ENCODE measurements around the gene RBFOX1.

RBFOX1 gene

DNA sequence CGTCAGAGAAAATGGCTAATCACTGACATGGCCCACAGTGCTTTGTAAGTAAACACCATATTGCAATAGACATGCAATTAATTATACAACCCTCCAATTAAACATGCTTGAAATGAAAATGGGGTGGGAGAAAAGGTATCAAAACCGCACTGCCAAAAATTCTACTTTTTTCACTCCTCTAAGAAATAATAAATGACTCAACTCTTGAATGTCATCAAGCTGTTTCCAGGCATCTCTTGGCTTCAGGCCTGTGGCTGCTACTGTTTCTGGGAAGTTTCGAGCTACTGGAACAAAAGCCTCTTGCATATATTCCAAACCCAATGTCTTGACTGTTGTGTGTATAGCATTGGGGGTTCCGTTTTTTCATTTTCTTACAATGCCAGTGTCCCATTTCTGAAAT is 412.6 kb downstream of the RBFOX1 start:
- DNase-seq (ENCODE audit: extremely low read depth in 1 of 2, low read depth in 1 of 2) = no peak

DNA sequence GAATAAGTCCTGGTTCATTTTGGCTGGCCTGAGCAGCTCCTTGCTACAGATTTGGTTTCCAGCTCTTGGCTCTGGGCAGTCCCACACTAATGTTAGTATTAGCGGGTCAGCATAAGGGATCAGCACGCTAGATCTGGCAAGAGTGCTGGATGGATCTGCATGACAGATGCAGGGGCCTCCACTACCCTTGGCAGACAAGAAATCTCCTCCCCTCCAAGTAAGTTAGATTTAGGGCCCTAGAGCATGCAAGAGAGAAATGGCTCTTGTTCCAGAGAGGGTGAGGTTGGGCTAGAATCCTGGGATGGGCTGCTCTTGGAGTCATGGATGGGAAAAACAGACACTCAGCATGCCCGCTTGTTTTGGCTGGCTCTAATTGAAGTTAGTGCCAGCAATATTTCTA is 414.3 kb downstream of the RBFOX1 start:
- no peak for DNase-seq (ENCODE audit: extremely low read depth in 1 of 2, low read depth in 1 of 2)

DNA sequence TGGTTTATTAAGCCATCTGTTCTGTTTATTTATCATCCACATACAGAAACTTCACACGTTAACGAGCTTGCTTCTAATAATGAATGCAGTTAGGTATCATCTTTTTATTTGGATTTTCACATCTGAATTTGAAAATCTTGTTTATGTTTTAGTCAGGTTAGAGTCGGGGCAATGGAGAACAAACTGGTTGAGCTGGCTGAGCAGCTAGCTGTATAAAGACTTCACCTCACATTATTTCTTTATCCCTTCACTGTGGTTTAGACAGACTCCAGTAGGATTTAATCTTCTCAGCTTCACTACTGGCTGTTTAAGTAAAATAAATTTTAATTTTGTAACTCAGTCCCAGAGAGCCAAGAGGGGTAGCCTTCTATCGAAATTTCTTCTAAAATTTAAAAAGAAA is 415.9 kb downstream of the RBFOX1 start:
- DNase-seq (ENCODE audit: extremely low read depth in 1 of 2, low read depth in 1 of 2) = no peak

DNA sequence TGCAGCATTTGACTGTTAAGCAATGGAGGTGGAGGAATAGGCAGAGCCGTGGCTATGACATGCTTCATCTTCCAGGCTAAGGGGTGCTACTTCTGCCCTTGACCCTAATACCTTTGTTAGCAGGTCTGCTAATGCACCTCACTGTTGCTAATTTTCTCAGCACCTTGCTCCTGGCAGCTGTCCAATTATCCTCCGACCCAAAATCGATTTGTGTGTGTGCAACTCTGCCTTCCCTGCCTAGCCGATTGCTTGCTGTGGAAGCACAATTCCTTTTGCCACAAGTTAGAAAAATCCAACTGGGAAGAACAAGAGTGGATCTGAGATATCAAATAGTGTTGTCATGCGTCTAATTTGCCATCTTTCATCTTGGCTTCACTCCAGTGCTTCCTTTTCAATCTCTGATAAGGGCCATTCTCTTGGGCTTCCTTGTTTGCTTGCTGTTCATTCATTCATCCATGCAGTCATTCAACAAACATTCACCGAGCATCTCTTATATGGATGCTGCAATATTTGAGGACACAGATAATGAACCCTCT is 422.8 kb downstream of the RBFOX1 start:
- no peak for DNase-seq (ENCODE audit: extremely low read depth in 1 of 2, low read depth in 1 of 2)
